Measurements from ENCODE around the gene ZNF488. TPM values are rescaled to one million over a fixed set of nuclear protein-coding genes. Genes with fewer than 3 reads are reported as not detected.

The ZNF488 gene
- total RNA-seq, 1 donor from 2014 or later, result 1.6 TPM

DNA sequence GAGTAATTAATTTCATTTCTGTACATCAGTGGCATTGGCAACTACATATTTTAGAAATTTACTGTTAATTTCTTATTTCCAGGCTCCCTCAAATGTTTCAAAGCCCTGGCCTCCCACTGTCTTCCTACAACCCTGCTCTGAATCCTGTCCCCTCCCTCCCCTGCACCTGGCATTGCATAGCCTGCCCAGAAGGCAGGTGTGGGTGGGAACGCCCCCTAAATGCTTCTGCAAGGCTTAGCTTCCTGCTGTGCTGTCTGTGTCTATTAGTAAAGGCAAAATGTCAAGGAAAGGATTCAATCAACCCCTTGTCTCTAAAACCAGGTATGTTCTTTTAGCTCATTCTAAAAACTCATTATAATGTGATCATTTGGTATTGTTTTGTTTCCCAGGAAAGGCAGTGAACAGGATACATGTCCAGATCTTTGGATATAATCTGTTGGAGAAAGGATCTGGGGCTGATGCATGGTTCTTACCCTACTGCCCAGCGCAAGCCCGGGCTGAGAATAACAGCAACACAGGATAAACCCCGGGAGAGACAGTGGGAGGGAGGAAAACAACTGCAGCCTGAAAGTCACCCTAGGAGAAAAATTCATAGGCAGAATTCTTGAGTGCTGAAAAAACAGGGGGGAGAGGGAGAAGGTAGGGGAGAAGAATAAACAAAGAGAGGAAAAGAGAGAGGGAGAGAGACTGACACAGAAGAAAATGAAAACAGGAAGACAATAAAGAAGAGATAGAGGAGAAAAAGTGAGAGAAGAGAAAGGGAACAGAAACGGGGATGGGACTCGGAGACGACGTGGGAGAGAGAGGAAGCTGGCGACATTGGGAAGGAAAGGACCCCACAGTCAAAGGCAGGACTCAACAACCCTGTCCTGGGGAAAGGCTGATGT is 589 bp downstream of the ZNF488 start:
- Histone ChIP-seq H3K36me3 (ENCODE audit: control insufficient read depth in 3 of 3, insufficient read depth in 3 of 3, low read length in 3 of 3) (no peaks in the 10 kb centered on the region), H3K9me3 (ENCODE audit: control insufficient read depth in 3 of 3, low read length in 3 of 3) (no peaks in the 10 kb centered on the region), H3K27ac (ENCODE audit: low read depth, low read length) (no peak overlapping the region), H3K27me3 (ENCODE audit: control insufficient read depth in 3 of 3, insufficient read depth in 3 of 3, low read length in 3 of 3) (peaks cover 0 to 3% (median 0%) of the 10 kb centered on the region in 3 donors), H3K9ac (ENCODE audit: low read depth in 1 of 3, low read length in 3 of 3) (peak overlapping the region in 2 of 3 donors; percentile 33 to 45), H3K4me1 (ENCODE audit: control insufficient read depth in 3 of 3, insufficient read depth in 3 of 3, low read length in 3 of 3) (peaks cover 9 to 15% (median 12%) of the 10 kb centered on the region in 3 donors), H3K4me3 (ENCODE audit: low read length in 3 of 3) (peak overlapping the region; percentile 65 to 79 (median 76))

- no peaks in the 10 kb centered on the region for H3K36me3 ChIP-seq (ENCODE audit: control insufficient read depth in 3 of 3, insufficient read depth in 3 of 3, low read length in 3 of 3)
- peaks cover 17 to 28% (median 21%) of the 10 kb centered on the region in 3 donors for H3K4me1 ChIP-seq (ENCODE audit: control insufficient read depth in 3 of 3, insufficient read depth in 3 of 3, low read length in 3 of 3)
- H3K9ac ChIP-seq (ENCODE audit: low read depth in 1 of 3, low read length in 3 of 3), result no peak overlapping the region
- H3K27ac ChIP-seq (ENCODE audit: low read depth, low read length), result no peak overlapping the region
- H3K9me3 ChIP-seq (ENCODE audit: control insufficient read depth in 3 of 3, low read length in 3 of 3), result no peaks in the 10 kb centered on the region
- peaks cover 0 to 3% (median 3%) of the 10 kb centered on the region in 3 donors for H3K27me3 ChIP-seq (ENCODE audit: control insufficient read depth in 3 of 3, insufficient read depth in 3 of 3, low read length in 3 of 3)
- H3K4me3 ChIP-seq (ENCODE audit: low read length in 3 of 3), result no peak overlapping the region
Observed at GRCh38 chr10:47381427-47382379, 2.4 kb downstream of the ZNF488 start.

- Histone ChIP-seq H3K27ac (ENCODE audit: low read depth, low read length) (no peak overlapping the region), H3K4me3 (ENCODE audit: low read length in 3 of 3) (no peak overlapping the region), H3K27me3 (ENCODE audit: control insufficient read depth in 3 of 3, insufficient read depth in 3 of 3, low read length in 3 of 3) (peaks cover 0 to 3% (median 3%) of the 10 kb centered on the region in 3 donors), H3K9ac (ENCODE audit: low read depth in 1 of 3, low read length in 3 of 3) (no peak overlapping the region), H3K4me1 (ENCODE audit: control insufficient read depth in 3 of 3, insufficient read depth in 3 of 3, low read length in 3 of 3) (peaks cover 17 to 28% (median 21%) of the 10 kb centered on the region in 3 donors), H3K36me3 (ENCODE audit: control insufficient read depth in 3 of 3, insufficient read depth in 3 of 3, low read length in 3 of 3) (no peaks in the 10 kb centered on the region), H3K9me3 (ENCODE audit: control insufficient read depth in 3 of 3, low read length in 3 of 3) (no peaks in the 10 kb centered on the region)
Observed at GRCh38 chr10:47381103-47381395, 3.0 kb downstream of the ZNF488 start.

DNA sequence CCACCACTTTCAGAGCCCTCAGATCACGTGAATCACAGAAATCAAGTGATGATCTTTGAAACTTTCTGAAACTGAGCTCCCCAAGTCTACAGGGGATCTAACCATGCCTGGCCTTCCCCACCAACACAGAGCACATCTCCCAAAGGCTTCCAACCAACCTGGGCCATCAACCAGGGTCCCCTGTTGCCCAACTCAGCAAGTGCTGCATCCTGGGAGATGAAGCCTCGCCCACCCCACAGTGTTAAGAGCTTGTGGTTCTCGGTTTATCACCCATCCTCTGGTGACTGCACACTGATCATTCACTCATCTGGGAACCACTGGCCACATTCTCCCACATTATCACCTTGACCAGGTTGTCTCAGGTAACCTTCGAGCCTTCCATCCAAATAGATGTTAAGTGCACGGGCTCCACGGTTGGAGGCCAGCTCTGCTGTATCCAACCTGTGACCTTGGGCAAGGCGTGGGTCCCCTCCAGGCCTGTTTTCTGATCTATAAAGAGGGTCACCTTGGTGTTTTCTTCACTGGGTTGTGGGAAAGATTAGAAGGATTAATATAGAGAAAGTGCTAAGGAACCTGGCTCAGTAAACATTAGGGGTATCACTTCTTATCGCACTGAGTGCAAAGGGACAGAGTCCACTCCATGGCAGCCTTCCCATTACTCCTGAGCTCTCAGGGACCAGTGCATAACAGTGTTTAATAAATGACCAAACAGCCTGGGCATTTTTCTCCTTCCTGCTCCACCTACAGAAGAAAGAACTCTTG is 3.6 kb downstream of the ZNF488 start:
- peaks cover 0 to 3% (median 3%) of the 10 kb centered on the region in 3 donors for H3K27me3 ChIP-seq (ENCODE audit: control insufficient read depth in 3 of 3, insufficient read depth in 3 of 3, low read length in 3 of 3)
- H3K9ac ChIP-seq (ENCODE audit: low read depth in 1 of 3, low read length in 3 of 3), result no peak overlapping the region
- peaks cover 17 to 28% (median 21%) of the 10 kb centered on the region in 3 donors for H3K4me1 ChIP-seq (ENCODE audit: control insufficient read depth in 3 of 3, insufficient read depth in 3 of 3, low read length in 3 of 3)
- H3K36me3 ChIP-seq (ENCODE audit: control insufficient read depth in 3 of 3, insufficient read depth in 3 of 3, low read length in 3 of 3), result no peaks in the 10 kb centered on the region
- H3K9me3 ChIP-seq (ENCODE audit: control insufficient read depth in 3 of 3, low read length in 3 of 3), result no peaks in the 10 kb centered on the region
- H3K4me3 ChIP-seq (ENCODE audit: low read length in 3 of 3), result no peak overlapping the region
- H3K27ac ChIP-seq (ENCODE audit: low read depth, low read length), result no peak overlapping the region

GRCh38 chr10:47379901-47380300 is 4.2 kb downstream of the ZNF488 start:
- H3K9ac ChIP-seq (ENCODE audit: low read depth in 1 of 3, low read length in 3 of 3), result no peak overlapping the region
- no peak overlapping the region for H3K4me3 ChIP-seq (ENCODE audit: low read length in 3 of 3)
- H3K9me3 ChIP-seq (ENCODE audit: control insufficient read depth in 3 of 3, low read length in 3 of 3), result no peaks in the 10 kb centered on the region
- peaks cover 0 to 3% (median 3%) of the 10 kb centered on the region in 3 donors for H3K27me3 ChIP-seq (ENCODE audit: control insufficient read depth in 3 of 3, insufficient read depth in 3 of 3, low read length in 3 of 3)
- no peaks in the 10 kb centered on the region for H3K36me3 ChIP-seq (ENCODE audit: control insufficient read depth in 3 of 3, insufficient read depth in 3 of 3, low read length in 3 of 3)
- H3K4me1 ChIP-seq (ENCODE audit: control insufficient read depth in 3 of 3, insufficient read depth in 3 of 3, low read length in 3 of 3), result peaks cover 20 to 31% (median 21%) of the 10 kb centered on the region in 3 donors
- H3K27ac ChIP-seq (ENCODE audit: low read depth, low read length), result no peak overlapping the region

DNA sequence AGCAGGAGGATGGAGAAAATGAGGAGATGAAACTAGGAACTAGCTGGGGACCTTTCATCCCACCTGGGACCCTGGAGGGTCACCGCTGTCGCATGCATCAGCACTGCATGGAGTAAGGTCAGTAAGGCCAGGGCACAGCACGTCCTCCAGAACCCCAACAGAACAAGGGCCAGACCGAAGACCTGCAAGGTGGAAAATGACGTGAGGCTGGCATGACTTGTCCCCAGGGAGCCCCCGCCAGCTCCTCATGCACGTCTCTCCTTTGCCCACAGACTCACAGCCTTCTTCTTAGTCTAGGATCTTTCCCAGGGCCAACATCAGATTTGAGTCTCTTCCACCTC is 4.7 kb downstream of the ZNF488 start:
- Histone ChIP-seq H3K27ac (ENCODE audit: low read depth, low read length) (no peak overlapping the region), H3K27me3 (ENCODE audit: control insufficient read depth in 3 of 3, insufficient read depth in 3 of 3, low read length in 3 of 3) (peaks cover 0 to 3% (median 3%) of the 10 kb centered on the region in 3 donors), H3K9me3 (ENCODE audit: control insufficient read depth in 3 of 3, low read length in 3 of 3) (no peaks in the 10 kb centered on the region), H3K9ac (ENCODE audit: low read depth in 1 of 3, low read length in 3 of 3) (no peak overlapping the region), H3K36me3 (ENCODE audit: control insufficient read depth in 3 of 3, insufficient read depth in 3 of 3, low read length in 3 of 3) (no peaks in the 10 kb centered on the region), H3K4me1 (ENCODE audit: control insufficient read depth in 3 of 3, insufficient read depth in 3 of 3, low read length in 3 of 3) (peaks cover 20 to 35% (median 23%) of the 10 kb centered on the region in 3 donors), H3K4me3 (ENCODE audit: low read length in 3 of 3) (no peak overlapping the region)

GRCh38 chr10:47378606-47379444 is 5.3 kb downstream of the ZNF488 start:
- Histone ChIP-seq H3K4me1 (ENCODE audit: control insufficient read depth in 3 of 3, insufficient read depth in 3 of 3, low read length in 3 of 3) (peaks cover 14 to 36% (median 22%) of the 10 kb centered on the region in 3 donors), H3K9ac (ENCODE audit: low read depth in 1 of 3, low read length in 3 of 3) (no peak overlapping the region), H3K4me3 (ENCODE audit: low read length in 3 of 3) (no peak overlapping the region), H3K27ac (ENCODE audit: low read depth, low read length) (no peak overlapping the region), H3K36me3 (ENCODE audit: control insufficient read depth in 3 of 3, insufficient read depth in 3 of 3, low read length in 3 of 3) (no peaks in the 10 kb centered on the region), H3K27me3 (ENCODE audit: control insufficient read depth in 3 of 3, insufficient read depth in 3 of 3, low read length in 3 of 3) (peaks cover 0 to 3% (median 3%) of the 10 kb centered on the region in 3 donors), H3K9me3 (ENCODE audit: control insufficient read depth in 3 of 3, low read length in 3 of 3) (no peaks in the 10 kb centered on the region)

- H3K36me3 ChIP-seq (ENCODE audit: control insufficient read depth in 3 of 3, insufficient read depth in 3 of 3, low read length in 3 of 3), result no peaks in the 10 kb centered on the region
- no peaks in the 10 kb centered on the region for H3K9me3 ChIP-seq (ENCODE audit: control insufficient read depth in 3 of 3, low read length in 3 of 3)
- H3K4me1 ChIP-seq (ENCODE audit: control insufficient read depth in 3 of 3, insufficient read depth in 3 of 3, low read length in 3 of 3), result peaks cover 13 to 34% (median 18%) of the 10 kb centered on the region in 3 donors
- H3K27me3 ChIP-seq (ENCODE audit: control insufficient read depth in 3 of 3, insufficient read depth in 3 of 3, low read length in 3 of 3), result peaks cover 0 to 3% (median 3%) of the 10 kb centered on the region in 3 donors
- H3K9ac ChIP-seq (ENCODE audit: low read depth in 1 of 3, low read length in 3 of 3), result no peak overlapping the region
- H3K27ac ChIP-seq (ENCODE audit: low read depth, low read length), result no peak overlapping the region
- H3K4me3 ChIP-seq (ENCODE audit: low read length in 3 of 3), result no peak overlapping the region
Observed at GRCh38 chr10:47378183-47378510, 5.9 kb downstream of the ZNF488 start.

Measured in skeletal muscle tissue (tissue), 4 donors.